Liver (tissue), 9 donors: Measurements from ENCODE around the gene WWP2. TPM values are rescaled to one million over a fixed set of nuclear protein-coding genes. Genes with fewer than 3 reads are reported as not detected.
A peak's percentile ranks its signal among the peaks of the same experiment; 100 is the strongest.

ENCODE experiments used
- DNase-seq: peaks from one replicate; pipeline ENCODE4 v3.0.0-alpha.2; 2017; ENCODE audit warnings: low spot score
- H3K27ac ChIP-seq, 2 donors: one replicate each; pipeline ENCODE4 v1.7.0; 2013; ENCODE audit warnings: inconsistent platforms in 2 of 2, low read length in 2 of 2, control low read depth in 1 of 2, low read depth in 1 of 2, mild to moderate bottlenecking in 1 of 2
- H3K27me3 ChIP-seq, 4 donors: one replicate each; pipeline versions ENCODE4 v1.6.1 to v1.7.0; 2013; ENCODE audit warnings: low read length in 3 of 4, inconsistent platforms in 1 of 4, mild to moderate bottlenecking in 1 of 4, moderate library complexity in 1 of 4; ENCODE audit not compliant: control insufficient read depth in 4 of 4, insufficient read depth in 4 of 4
- H3K36me3 ChIP-seq, 4 donors: one replicate each; pipeline versions ENCODE4 v1.6.1 to v1.7.0; 2013; ENCODE audit warnings: low read length in 3 of 4, mild to moderate bottlenecking in 3 of 4, low read depth in 1 of 4, moderate library complexity in 1 of 4; ENCODE audit not compliant: control insufficient read depth in 4 of 4, insufficient read depth in 3 of 4
- H3K4me1 ChIP-seq, 4 donors: one replicate each; pipeline versions ENCODE4 v1.6.1 to v1.7.0; 2013; ENCODE audit warnings: low read length in 3 of 4, mild to moderate bottlenecking in 3 of 4, moderate library complexity in 1 of 4; ENCODE audit not compliant: control insufficient read depth in 4 of 4, insufficient read depth in 4 of 4
- H3K4me3 ChIP-seq, 3 donors: one replicate each; pipeline versions ENCODE4 v1.6.1 to v1.7.0; 2013; ENCODE audit warnings: low read length in 3 of 3, control low read depth in 1 of 3, low read depth in 1 of 3, mild to moderate bottlenecking in 1 of 3
- H3K9ac ChIP-seq, 2 donors: one replicate each; pipeline ENCODE4 v1.7.0; 2013; ENCODE audit warnings: low read length in 2 of 2, mild to moderate bottlenecking in 2 of 2, moderate library complexity in 2 of 2, control low read depth in 1 of 2, low read depth in 1 of 2
- H3K9me3 ChIP-seq, 4 donors: one replicate each; pipeline versions ENCODE4 v1.6.1 to v1.7.0; 2013; ENCODE audit warnings: low read length in 3 of 4; ENCODE audit not compliant: control insufficient read depth in 4 of 4
- ATF3 ChIP-seq: IDR thresholded peaks from 2 replicates; pipeline ENCODE4 v1.6.1; 2016; ENCODE audit warnings: antibody characterized with exemption
- CTCF ChIP-seq: fragments of 150-350 bp; IDR thresholded peaks from 2 replicates; pipeline ENCODE4 v1.5.1; 2017; ENCODE audit warnings: improper control_type of control experiment, low read depth, low read length; ENCODE audit not compliant: missing input control
- EGR1 ChIP-seq, 2 donors: IDR thresholded peaks; 2 replicates each; pipeline ENCODE4 v1.6.1; 2016 to 2018; ENCODE audit warnings: antibody characterized with exemption in 2 of 2, low read depth in 2 of 2
- FOXA1 ChIP-seq: IDR thresholded peaks from 2 replicates; pipeline ENCODE4 v1.6.1; 2016; ENCODE audit warnings: antibody characterized with exemption
- FOXA2 ChIP-seq: IDR thresholded peaks from 2 replicates; pipeline ENCODE4 v1.6.1; 2016; ENCODE audit warnings: antibody characterized with exemption
- GABPA ChIP-seq, 2 donors: IDR thresholded peaks in 1 of 2; conservative IDR thresholded peaks in 1 of 2; 2 replicates each; pipeline ENCODE4 v1.6.1; 2016; ENCODE audit warnings: antibody characterized with exemption in 2 of 2, mild to moderate bottlenecking in 1 of 2, moderate library complexity in 1 of 2
- HNF4A ChIP-seq, 2 donors: conservative IDR thresholded peaks; 2 replicates each; pipeline ENCODE4 v1.6.1; 2016; ENCODE audit warnings: antibody characterized with exemption in 2 of 2, mild to moderate bottlenecking in 2 of 2
- MAX ChIP-seq: IDR thresholded peaks from 2 replicates; pipeline ENCODE4 v1.6.1; 2016; ENCODE audit warnings: antibody characterized with exemption
- NR2F2 ChIP-seq: IDR thresholded peaks from 2 replicates; pipeline ENCODE4 v1.6.1; 2016; ENCODE audit warnings: antibody characterized with exemption
- RAD21 ChIP-seq, 2 donors: IDR thresholded peaks; 2 replicates each; pipeline ENCODE4 v1.6.1; 2016; ENCODE audit warnings: antibody characterized with exemption in 2 of 2, mild to moderate bottlenecking in 2 of 2
- RXRA ChIP-seq, 2 donors: IDR thresholded peaks; 2 replicates each; pipeline ENCODE4 v1.6.1; 2017 to 2018; ENCODE audit warnings: antibody characterized with exemption in 2 of 2, mild to moderate bottlenecking in 1 of 2
- SP1 ChIP-seq: IDR thresholded peaks from 2 replicates; pipeline ENCODE4 v1.6.1; 2018; ENCODE audit warnings: antibody characterized with exemption, mild to moderate bottlenecking
- TAF1 ChIP-seq: conservative IDR thresholded peaks from 2 replicates; pipeline ENCODE4 v1.6.1; 2016; ENCODE audit warnings: antibody characterized with exemption, mild to moderate bottlenecking
- ZBTB33 ChIP-seq: IDR thresholded peaks from 2 replicates; pipeline ENCODE4 v1.6.1; 2016; ENCODE audit warnings: antibody characterized with exemption
- WGBS: extraction: QIAGEN DNeasy Blood & Tissue Kit; methylation state at CpG from one replicate; pipeline ENCODE4 v1.1.7; 2013; 5-methylcytosine and 5-hydroxymethylcytosine counted together
- polyA plus RNA-seq, 2 donors: library from polyadenylated mRNA; stranded (reverse) in 1 of 2; unstranded in 1 of 2; fragments of 200-250 nt in 1 of 2; fragments of >200 nt in 1 of 2; fragmentation: Nextera tagmentation in 1 of 2; extraction: Ambion mirVana in 1 of 2; gene quantifications; one replicate each; pipeline versions ENCODE4 v1.2.1 to v1.2.3, GENCODE V29; 2013 to 2015
- total RNA-seq, 2 donors: library from RNA; depleted of rRNA; stranded (reverse); fragments of >200 nt; gene quantifications; one replicate each; pipeline ENCODE4 v1.2.3, GENCODE V29; 2014
- donor health status: healthy.
- donor health status: healthy.
- donor health status: healthy.
- donor health status: healthy.
- donor health status: healthy.

Gene WWP2
- total and polyA plus RNA-seq, 4 donors, result 8.6 to 22.7 (median 13.6) TPM

- Histone ChIP-seq H3K27ac (no peak overlapping the region), H3K9ac (no peak overlapping the region), H3K4me3 (no peak overlapping the region), H3K27me3 (no peaks in the 10 kb centered on the region), H3K4me1 (peaks cover 0 to 4% (median 0%) of the 10 kb centered on the region in 4 donors), H3K36me3 (no peaks in the 10 kb centered on the region), H3K9me3 (no peaks in the 10 kb centered on the region)
- no peak for DNase-seq
- TF ChIP-seq RAD21 (IDR thresholded peaks at IDR 0.05) (no peak), EGR1 (IDR thresholded peaks at IDR 0.05; ENCODE audit: low read depth in 2 of 2) (no peak), RXRA (IDR thresholded peaks at IDR 0.05) (no peak), FOXA2 (no peak), CTCF (no peak), NR2F2 (no peak), SP1 (no peak), ATF3 (no peak), GABPA (IDR thresholded peaks at IDR 0.05 in 1 of 2, conservative IDR thresholded peaks at IDR 0.05 in 1 of 2) (no peak), ZBTB33 (no peak), TAF1 (no peak), FOXA1 (no peak), HNF4A (conservative IDR thresholded peaks at IDR 0.05) (no peak), MAX (no peak)
- 67% methylated on average over 6 of the region's 6 CpGs for WGBS
Observed at GRCh38 chr16:69724981-69725479, 37.1 kb upstream of the WWP2 start.

GRCh38 chr16:69725480-69726312 is 36.4 kb upstream of the WWP2 start:
- H3K27me3 ChIP-seq, result no peaks in the 10 kb centered on the region
- 80% methylated on average over 32 of the region's 32 CpGs for WGBS
- peak overlapping the region in 2 of 3 donors; percentile 41 to 44 for H3K4me3 ChIP-seq
- peak overlapping the region; percentile 24 to 27 for H3K9ac ChIP-seq
- no peak overlapping the region for H3K27ac ChIP-seq
- TF ChIP-seq RAD21 (IDR thresholded peaks at IDR 0.05), result no peak
- TF ChIP-seq FOXA1, result no peak
- no peaks in the 10 kb centered on the region for H3K9me3 ChIP-seq
- peaks cover 0 to 4% (median 0%) of the 10 kb centered on the region in 4 donors for H3K4me1 ChIP-seq
- no peak for DNase-seq
- H3K36me3 ChIP-seq, result no peaks in the 10 kb centered on the region
